WI38 (cell line): ENCODE results near the gene DSPP.
"Not testable (repeated sequence)": the region's sequence is repeated elsewhere in the genome, so short reads cannot be mapped to it uniquely, and the experiment has no call there.

Experiments
- H3K4me3 ChIP-seq: 2 replicates; pipeline ENCODE4 v1.5.1; 2011; ENCODE audit warnings: low read depth, mild to moderate bottlenecking, control low read depth, low read length
- CTCF ChIP-seq: IDR thresholded peaks from 2 replicates; pipeline ENCODE4 v1.5.1; 2012; ENCODE audit warnings: low read depth, mild to moderate bottlenecking, control low read depth, low read length

Gene DSPP

DNA sequence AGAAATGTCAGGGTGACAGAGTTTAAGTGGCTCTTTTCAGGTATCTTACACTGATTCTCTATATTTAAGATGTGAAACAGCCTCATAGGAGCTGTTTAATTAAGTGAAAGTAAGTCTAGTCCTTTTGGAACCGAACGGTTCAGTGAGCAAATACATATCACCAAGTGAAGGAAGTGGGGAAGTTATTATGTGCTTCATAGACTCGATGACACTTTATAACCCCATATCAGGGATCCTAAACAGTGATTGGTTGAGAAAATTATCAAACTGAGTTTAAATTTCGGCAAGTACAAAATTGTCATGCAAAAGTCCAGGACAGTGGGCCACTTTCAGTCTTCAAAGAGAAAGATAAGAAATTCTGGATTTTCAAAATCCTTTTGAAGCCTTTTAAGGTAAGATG is at the start of gene DSPP:
Gene DSPP (plus strand): TSS at position 301 of the 400 bp plus-strand sequence. CDS start 2,380 bp downstream, outside the sequence.
- H3K4me3 ChIP-seq: no peak within 1 kb of the TSS
- no peak for TF ChIP-seq CTCF

DNA sequence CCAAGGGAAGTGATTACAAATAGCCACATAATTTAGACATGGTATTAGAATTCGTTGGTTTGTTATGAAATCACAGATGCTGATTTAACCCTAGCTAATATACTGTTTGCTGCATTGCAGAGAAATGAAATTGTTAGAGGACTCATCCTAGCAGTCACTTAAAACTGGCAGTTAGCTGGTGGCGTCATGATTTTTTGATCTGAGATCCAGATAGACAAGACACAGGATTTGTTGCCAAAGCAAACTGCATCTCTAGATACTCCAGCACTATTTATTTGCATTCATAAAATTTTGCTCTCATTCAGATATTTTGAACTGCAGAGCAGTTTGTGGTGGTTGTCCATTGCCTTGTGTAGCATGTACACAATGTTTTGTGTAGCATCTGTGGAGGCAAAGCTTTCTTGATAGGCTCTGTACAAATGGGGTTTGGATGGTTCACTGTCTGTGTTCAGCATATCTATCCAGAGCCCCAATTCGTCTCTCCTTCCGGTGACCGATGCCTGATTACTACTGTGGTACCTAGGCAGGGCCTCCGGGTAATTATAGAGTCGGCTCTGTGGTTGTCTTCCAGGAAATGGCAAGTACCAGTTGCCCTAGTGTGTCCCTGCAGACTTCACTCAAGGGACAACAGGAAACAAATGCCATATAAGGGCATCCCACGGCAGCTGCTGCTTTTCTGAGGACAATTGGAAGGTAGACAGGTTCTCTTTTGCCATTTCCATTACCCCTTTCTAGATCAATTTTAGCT is 49.1 kb upstream of the DSPP start:
- H3K4me3 ChIP-seq: no peak overlapping the region
- TF ChIP-seq CTCF: no peak

GRCh38 chr4:87560802-87561201 is 47.5 kb upstream of the DSPP start:
- no peak for TF ChIP-seq CTCF
- H3K4me3 ChIP-seq: no peak overlapping the region

GRCh38 chr4:87565746-87566145 is 42.6 kb upstream of the DSPP start:
- no peak for TF ChIP-seq CTCF
- H3K4me3 ChIP-seq: no peak overlapping the region

- no peak for TF ChIP-seq CTCF
Measured at GRCh38 chr4:87566276-87566675, 42.1 kb upstream of the DSPP start.

GRCh38 chr4:87567191-87567590 is 41.1 kb upstream of the DSPP start:
- no peak overlapping the region for H3K4me3 ChIP-seq
- no peak for TF ChIP-seq CTCF

More at GRCh38 chr4:87566276-87566675, 42.1 kb upstream of the DSPP start:
- no peak overlapping the region for H3K4me3 ChIP-seq

- H3K4me3 ChIP-seq: no peak overlapping the region
- no peak for TF ChIP-seq CTCF
Measured at GRCh38 chr4:87570290-87570805, 38.0 kb upstream of the DSPP start.

DNA sequence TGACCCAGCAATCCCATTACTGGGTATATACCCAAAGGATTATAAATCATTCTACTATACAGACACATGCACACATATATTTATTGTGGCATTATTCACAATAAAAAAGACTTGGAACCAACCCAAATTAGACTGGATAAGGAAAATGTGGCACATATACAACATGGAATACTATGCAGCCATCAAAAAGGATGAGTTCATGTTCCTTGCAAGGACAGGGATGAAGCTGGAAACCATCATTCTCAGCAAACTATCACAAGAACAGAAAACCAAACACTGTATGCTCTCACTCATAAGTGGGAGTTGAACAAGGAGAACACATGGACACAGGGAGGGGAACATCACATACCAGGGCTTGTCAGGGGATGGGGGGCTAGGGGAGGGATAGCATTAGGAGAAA is 34.0 kb upstream of the DSPP start:
- not testable (repeated sequence) for H3K4me3 ChIP-seq
